Measurements from ENCODE around the gene ABLIM1.

Gene ABLIM1

DNA sequence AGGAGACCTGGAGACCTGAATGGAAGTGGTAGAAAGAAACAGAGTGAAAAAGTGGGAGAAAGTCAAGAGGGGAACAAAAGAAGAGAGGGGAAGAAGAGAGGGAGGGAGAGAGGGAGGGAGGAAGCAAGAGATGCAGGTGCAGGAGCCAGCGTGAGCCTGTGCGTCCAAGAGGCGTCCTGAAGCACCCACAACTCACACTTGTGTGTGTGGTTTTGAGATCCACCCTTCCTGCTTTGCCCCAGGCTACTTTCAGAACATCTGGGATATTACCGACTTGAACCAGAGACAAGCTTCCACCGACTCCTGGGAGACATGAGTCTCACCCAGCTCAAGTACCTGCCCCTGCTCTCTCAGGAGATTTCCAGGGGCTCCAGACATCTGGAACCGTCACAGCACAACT is 263.5 kb downstream of the ABLIM1 start:
- DNase-seq (ENCODE audit: low spot score), result no peak
- in situ Hi-C loops (cut with MboI; ENCODE audit: low pct_unique_long_range_greater_than_20kb, low sequenced_read_pairs, unreplicated experiment), result no loop called here
- no peak for TF ChIP-seq CTCF (IDR thresholded peaks at IDR 0.05; ENCODE audit: extremely low read depth, insufficient read depth, missing control alignments)

DNA sequence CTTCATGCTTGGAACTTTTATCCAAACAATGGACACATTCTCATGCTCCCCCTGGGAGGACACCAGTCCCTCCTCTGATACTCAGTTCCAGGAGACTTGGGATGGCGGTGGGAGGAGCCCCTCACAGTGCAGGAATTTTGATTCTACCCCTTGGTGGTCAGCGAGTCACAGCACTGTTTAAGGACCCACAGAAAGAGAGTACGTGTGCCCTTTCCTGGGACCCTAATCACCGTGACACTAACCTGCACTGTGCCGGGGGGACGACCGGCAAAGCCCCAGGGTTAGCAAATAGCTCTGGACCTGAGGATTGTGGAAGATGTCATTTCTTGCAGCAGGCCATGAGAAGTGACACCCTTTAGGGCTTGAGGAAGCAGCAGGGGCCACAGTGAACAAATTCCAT is 264.2 kb downstream of the ABLIM1 start:
- no peak for TF ChIP-seq CTCF (IDR thresholded peaks at IDR 0.05; ENCODE audit: extremely low read depth, insufficient read depth, missing control alignments)
- DNase-seq (ENCODE audit: low spot score), result no peak
- in situ Hi-C loops (cut with MboI; ENCODE audit: low pct_unique_long_range_greater_than_20kb, low sequenced_read_pairs, unreplicated experiment), result no loop called here

GRCh38 chr10:114393482-114393881 is 264.6 kb downstream of the ABLIM1 start:
- no peak for DNase-seq (ENCODE audit: low spot score)
- TF ChIP-seq CTCF (IDR thresholded peaks at IDR 0.05; ENCODE audit: extremely low read depth, insufficient read depth, missing control alignments), result no peak
- in situ Hi-C loops (cut with MboI; ENCODE audit: low pct_unique_long_range_greater_than_20kb, low sequenced_read_pairs, unreplicated experiment), result no loop called here

GRCh38 chr10:114392112-114392835 is 265.8 kb downstream of the ABLIM1 start:
- no peak for TF ChIP-seq CTCF (IDR thresholded peaks at IDR 0.05; ENCODE audit: extremely low read depth, insufficient read depth, missing control alignments)
- no peak for DNase-seq (ENCODE audit: low spot score)
- in situ Hi-C loops (cut with MboI; ENCODE audit: low pct_unique_long_range_greater_than_20kb, low sequenced_read_pairs, unreplicated experiment), result no loop called here

GRCh38 chr10:114391599-114391998 is 266.5 kb downstream of the ABLIM1 start:
- TF ChIP-seq CTCF (IDR thresholded peaks at IDR 0.05; ENCODE audit: extremely low read depth, insufficient read depth, missing control alignments), result no peak
- in situ Hi-C loops (cut with MboI; ENCODE audit: low pct_unique_long_range_greater_than_20kb, low sequenced_read_pairs, unreplicated experiment), result no loop called here
- no peak for DNase-seq (ENCODE audit: low spot score)

DNA sequence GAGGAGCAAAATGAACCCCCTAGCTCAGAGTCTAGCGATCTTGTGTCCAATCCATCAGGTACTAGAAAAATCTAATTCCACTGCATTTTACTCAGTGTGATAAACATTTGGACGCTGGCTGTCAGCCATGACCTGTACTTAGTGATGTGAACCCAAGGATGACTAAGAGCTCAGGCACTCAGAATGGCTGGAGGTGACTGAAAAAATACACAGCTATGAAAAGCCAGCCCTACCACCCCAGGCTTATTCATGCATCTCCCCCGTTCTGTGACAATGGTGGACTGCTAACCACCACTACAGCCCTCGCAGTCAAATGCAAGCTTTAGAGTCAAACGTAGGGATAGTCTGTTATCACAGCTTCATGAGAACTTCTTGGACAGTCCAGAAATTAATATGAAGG is 268.6 kb downstream of the ABLIM1 start:
- DNase-seq (ENCODE audit: low spot score), result no peak
- no peak for TF ChIP-seq CTCF (IDR thresholded peaks at IDR 0.05; ENCODE audit: extremely low read depth, insufficient read depth, missing control alignments)
- in situ Hi-C loops (cut with MboI; ENCODE audit: low pct_unique_long_range_greater_than_20kb, low sequenced_read_pairs, unreplicated experiment), result no loop called here

All from GM13977 (cell line).